ENCODE measurements around the gene SORBS2.
A peak's percentile ranks its signal among the peaks of the same experiment; 100 is the strongest.

DNA sequence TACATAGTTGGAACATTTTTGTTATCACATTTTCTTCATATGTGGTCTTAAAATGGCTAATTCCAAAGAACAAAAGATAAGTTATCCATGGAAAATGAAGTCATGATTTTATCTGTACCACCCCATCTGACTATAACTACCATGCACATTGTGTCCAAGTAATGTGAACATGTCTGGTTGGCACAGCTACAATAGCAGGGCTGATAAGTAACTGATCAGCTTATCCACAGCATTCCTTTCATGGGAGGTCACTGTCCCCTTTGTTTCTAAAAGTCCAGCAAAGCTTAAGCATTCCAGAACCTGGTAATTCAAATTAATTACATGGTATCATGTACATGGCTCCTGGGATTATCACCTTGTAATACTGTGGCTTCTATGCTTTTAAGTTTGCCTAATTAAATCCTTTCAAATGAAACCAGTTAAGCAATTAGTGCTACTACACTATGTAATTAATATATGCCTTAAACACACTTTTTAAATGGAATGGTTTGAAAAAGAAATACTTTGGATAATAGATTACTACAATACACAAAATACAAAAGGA, 21.1 kb upstream of the SORBS2 start:
- TF ChIP-seq, protein P1, sequence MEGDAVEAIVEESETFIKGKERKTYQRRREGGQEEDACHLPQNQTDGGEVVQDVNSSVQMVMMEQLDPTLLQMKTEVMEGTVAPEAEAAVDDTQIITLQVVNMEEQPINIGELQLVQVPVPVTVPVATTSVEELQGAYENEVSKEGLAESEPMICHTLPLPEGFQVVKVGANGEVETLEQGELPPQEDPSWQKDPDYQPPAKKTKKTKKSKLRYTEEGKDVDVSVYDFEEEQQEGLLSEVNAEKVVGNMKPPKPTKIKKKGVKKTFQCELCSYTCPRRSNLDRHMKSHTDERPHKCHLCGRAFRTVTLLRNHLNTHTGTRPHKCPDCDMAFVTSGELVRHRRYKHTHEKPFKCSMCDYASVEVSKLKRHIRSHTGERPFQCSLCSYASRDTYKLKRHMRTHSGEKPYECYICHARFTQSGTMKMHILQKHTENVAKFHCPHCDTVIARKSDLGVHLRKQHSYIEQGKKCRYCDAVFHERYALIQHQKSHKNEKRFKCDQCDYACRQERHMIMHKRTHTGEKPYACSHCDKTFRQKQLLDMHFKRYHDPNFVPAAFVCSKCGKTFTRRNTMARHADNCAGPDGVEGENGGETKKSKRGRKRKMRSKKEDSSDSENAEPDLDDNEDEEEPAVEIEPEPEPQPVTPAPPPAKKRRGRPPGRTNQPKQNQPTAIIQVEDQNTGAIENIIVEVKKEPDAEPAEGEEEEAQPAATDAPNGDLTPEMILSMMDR (IDR thresholded peaks at IDR 0.05; ENCODE audit: extremely low read depth in 1 of 2, insufficient read depth in 1 of 2, low read depth in 1 of 2, low read length in 2 of 2) = no peak
- TF ChIP-seq POLR2A (IDR thresholded peaks at IDR 0.05; ENCODE audit: low read depth, low read length) (no peak), EZH2 (IDR thresholded peaks at IDR 0.05; ENCODE audit: borderline replicate concordance, low read depth, low read length, severe bottlenecking) (no peak), FOS (IDR thresholded peaks at IDR 0.05; ENCODE audit: borderline replicate concordance, insufficient read depth, low read length) (no peak), POLR2AphosphoS5 (IDR thresholded peaks at IDR 0.05; ENCODE audit: insufficient read depth, low read depth, low read length) (peak; percentile 37), GATA2 (IDR thresholded peaks at IDR 0.05; ENCODE audit: insufficient read depth, insufficient read length, low read depth, low read length) (peak; percentile 92), MYC (IDR thresholded peaks at IDR 0.05; ENCODE audit: low read depth, low read length) (no peak)
- TF ChIP-seq, protein P2, sequence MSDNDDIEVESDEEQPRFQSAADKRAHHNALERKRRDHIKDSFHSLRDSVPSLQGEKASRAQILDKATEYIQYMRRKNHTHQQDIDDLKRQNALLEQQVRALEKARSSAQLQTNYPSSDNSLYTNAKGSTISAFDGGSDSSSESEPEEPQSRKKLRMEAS (IDR thresholded peaks at IDR 0.05; ENCODE audit: insufficient read depth, insufficient read length) = no peak

All from endothelial cell of umbilical vein (primary cell).